GM12891 (cell line): ENCODE results near the gene NSUN2.

Experiments used
- DNase-seq: peaks from one replicate; pipeline ENCODE4 v3.0.0; 2011; ENCODE audit warnings: low spot score; ENCODE audit not compliant: insufficient read length
- FAIRE-seq: peaks from 2 replicates; lab custom pipeline; 2011; peaks lifted over from hg19 to GRCh38; lab: Jason Lieb, UNC
- PAX5 ChIP-seq: IDR thresholded peaks from 2 replicates; pipeline ENCODE4 v1.6.1; 2011; ENCODE audit warnings: low read length, moderate library complexity, mild to moderate bottlenecking; ENCODE audit not compliant: insufficient read depth, severe bottlenecking
- POLR2A ChIP-seq: IDR thresholded peaks from 2 replicates; pipeline ENCODE4 v1.6.1; 2011; ENCODE audit warnings: low read depth, low read length, control low read depth
- POLR2AphosphoS5 ChIP-seq: IDR thresholded peaks from 2 replicates; pipeline ENCODE4 v1.6.1; 2011; ENCODE audit warnings: low read depth, low read length, control low read depth
- POU2F2 ChIP-seq: IDR thresholded peaks from 2 replicates; pipeline ENCODE4 v1.6.1; 2011; ENCODE audit warnings: low read depth, mild to moderate bottlenecking, control low read depth, low read length, moderate library complexity
- SPI1 ChIP-seq: IDR thresholded peaks from 2 replicates; pipeline ENCODE4 v1.6.1; 2011; ENCODE audit warnings: low read depth, low read length, control low read depth
- TAF1 ChIP-seq: IDR thresholded peaks from 2 replicates; pipeline ENCODE4 v1.6.1; 2011; ENCODE audit warnings: low read depth, low read length, control low read depth

Gene NSUN2

DNA sequence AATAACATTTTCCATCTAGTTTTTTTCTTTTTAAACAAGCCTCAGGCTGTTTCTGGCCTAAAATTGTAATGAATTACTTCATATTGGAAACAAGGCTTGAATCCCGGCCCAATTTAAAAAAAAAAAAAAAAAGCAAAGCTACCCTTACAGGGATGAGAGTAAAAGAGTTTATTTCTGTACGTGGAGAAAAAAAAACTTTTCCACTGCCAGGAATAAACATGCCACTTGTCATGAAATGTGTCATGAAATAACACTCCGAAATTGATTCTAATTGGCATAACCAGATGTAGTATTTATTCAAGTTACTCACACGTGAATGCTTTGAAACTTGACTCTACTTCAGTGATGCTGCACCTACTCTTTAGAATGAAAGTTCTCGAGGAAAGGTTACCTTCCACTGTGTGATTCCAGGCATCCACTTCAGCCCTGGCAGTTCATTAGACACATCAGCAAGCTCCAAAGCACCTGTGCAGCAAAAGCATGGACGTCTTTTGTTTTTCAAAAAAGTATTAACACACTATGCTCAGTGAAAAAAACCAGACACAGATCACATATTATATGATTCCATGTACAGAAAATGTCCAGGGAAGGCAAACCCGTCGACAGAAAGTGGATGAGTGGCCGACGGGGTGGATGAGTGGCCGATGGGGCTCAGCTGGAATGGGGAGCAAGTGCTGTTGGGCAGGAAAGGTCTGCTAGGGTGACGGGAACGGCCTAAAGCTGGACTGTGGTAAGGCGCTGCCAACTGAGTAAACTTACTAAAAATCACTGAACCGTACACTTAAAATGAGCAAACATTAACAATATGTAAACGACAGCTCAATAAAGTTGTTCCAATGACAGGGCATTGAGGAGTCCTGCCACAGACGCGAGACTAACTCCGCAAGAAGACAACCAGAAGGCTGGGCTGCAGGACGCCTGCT lies 21.2 kb downstream of the NSUN2 start:
- FAIRE-seq (no peak), DNase-seq (no peak)
- TF ChIP-seq SPI1 = no peak
- TF ChIP-seq TAF1 = no peak

DNA sequence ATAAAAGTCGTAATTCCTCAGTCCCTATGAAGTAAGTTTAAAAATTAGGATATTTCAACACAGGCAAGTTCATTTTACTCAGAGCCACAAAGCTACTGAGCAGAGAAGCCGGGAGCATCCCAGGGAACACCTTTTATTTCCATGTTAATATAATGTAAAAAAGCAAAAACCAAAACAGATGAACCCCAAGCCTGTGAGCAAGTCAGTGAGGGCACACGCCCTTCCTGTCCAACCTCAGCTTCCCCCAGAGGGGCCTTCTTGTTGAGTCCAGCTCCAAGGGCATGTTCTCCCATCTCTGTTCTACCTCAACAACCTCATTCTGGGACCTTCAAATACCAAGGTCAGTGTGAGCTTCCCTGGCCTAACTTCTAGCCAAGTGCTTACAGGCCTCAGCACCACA lies 24.8 kb downstream of the NSUN2 start:
- TF ChIP-seq POLR2A (no peak), POLR2AphosphoS5 (no peak), SPI1 (no peak), TAF1 (no peak), PAX5 (no peak), POU2F2 (no peak)
- no peak for FAIRE-seq
- no peak for DNase-seq

DNA sequence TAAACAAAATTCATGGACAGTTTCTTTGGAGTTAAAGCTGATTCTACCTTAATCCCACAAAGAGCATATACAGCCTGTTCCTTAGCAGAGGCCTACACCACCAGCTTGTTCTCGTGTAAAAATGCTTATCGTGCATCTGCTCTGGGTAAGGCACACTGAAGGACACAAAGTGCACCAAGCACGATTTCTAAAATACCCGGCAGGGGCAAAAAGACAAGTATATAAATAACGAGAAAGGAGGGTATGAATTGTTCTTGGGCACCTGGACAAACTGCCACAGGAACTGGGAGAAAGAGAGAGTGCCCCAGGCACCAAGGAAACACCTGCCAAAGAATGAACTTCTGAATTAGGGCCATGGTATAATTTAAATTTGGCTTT lies 25.3 kb downstream of the NSUN2 start:
- TF ChIP-seq SPI1 = no peak
- no peak for TF ChIP-seq TAF1
- no peak for TF ChIP-seq PAX5
- TF ChIP-seq POU2F2 = no peak
- no peak for TF ChIP-seq POLR2AphosphoS5
- TF ChIP-seq POLR2A = no peak
- FAIRE-seq (no peak), DNase-seq (no peak)

DNA sequence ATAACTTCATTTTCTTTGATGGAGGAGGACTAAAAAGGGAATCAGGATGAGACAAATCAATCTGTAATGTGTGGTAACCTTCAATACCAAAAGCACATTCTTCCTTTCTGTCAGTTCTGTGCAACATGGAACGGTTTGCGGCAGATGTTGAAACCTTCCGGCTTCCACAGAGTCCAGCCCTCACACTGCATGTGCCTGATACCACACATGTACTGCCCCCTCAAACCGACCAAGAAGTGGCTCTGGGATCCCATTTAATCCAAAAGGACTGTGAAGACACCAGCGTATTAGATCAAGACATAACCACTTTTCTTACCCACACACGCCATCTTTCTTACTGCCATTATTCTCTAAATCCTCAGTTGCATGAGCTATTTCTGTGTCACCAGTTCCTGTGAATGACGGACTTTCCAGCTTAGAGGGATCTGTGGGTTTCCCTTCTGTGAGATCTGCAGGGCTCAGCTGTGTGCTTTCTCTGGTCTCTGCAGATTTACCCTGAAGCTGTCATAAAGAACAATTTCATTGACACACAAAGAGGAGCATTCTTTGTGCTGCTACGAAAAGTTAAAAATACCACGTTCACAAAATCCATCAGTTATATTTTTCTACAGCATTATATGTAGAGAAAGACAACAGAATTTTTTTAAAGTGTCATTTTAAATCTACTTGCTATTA lies 25.8 kb downstream of the NSUN2 start:
- no peak for TF ChIP-seq POU2F2
- no peak for TF ChIP-seq SPI1
- TF ChIP-seq POLR2A = no peak
- no peak for TF ChIP-seq TAF1
- no peak for TF ChIP-seq PAX5
- no peak for TF ChIP-seq POLR2AphosphoS5
- FAIRE-seq (no peak), DNase-seq (no peak)

DNA sequence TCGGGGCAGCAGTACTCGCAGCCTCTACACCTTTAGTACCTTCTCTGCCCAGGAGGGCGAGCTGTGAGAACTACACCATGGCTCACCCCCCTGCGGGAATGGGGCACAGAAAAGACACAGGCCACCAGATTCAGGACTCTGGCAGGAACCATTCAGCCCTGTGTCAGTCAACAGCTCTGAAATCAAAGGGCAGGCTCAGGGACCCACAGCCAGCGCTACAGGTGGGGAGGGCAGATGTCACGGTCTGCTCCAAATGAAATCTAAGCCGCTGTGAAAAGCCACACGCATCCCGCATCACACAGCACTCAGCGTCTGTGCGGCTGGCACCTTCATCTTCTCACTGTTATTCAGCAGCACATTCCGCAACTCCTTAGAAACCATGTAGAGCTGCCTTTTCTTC lies 27.9 kb downstream of the NSUN2 start:
- FAIRE-seq (no peak), DNase-seq (no peak)
- TF ChIP-seq TAF1 (no peak), POLR2AphosphoS5 (no peak), POLR2A (no peak), SPI1 (no peak), POU2F2 (no peak), PAX5 (no peak)

- FAIRE-seq = no peak
- no peak for DNase-seq
- no peak for TF ChIP-seq PAX5
- no peak for TF ChIP-seq TAF1
- TF ChIP-seq POLR2A = no peak
- no peak for TF ChIP-seq POU2F2
- TF ChIP-seq POLR2AphosphoS5 = no peak
- TF ChIP-seq SPI1 = no peak
Observed at GRCh38 chr5:6604341-6604740, 28.5 kb downstream of the NSUN2 start.

DNA sequence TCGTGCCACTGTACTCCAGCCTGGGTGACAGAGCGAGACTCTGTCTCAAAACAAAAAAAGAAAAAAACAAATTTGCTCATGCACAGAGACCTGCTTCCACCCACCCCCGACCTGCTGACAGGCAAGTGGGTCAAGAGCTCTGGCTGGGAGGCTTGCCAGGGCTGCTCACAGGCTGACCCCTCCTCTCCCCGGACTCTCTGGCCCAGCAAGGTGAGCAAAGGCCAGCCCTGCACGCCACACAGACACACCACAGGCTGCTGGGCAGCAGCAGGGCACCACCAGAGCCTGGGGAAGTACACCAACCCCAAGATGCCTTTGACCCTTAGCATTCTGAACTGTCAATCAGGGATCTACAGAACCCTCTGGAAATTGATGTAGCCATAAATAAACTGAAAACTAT lies 29.2 kb downstream of the NSUN2 start:
- TF ChIP-seq TAF1 = no peak
- TF ChIP-seq POU2F2 = no peak
- TF ChIP-seq SPI1 = no peak
- no peak for TF ChIP-seq POLR2A
- no peak for TF ChIP-seq POLR2AphosphoS5
- no peak for TF ChIP-seq PAX5
- FAIRE-seq (no peak), DNase-seq (no peak)

DNA sequence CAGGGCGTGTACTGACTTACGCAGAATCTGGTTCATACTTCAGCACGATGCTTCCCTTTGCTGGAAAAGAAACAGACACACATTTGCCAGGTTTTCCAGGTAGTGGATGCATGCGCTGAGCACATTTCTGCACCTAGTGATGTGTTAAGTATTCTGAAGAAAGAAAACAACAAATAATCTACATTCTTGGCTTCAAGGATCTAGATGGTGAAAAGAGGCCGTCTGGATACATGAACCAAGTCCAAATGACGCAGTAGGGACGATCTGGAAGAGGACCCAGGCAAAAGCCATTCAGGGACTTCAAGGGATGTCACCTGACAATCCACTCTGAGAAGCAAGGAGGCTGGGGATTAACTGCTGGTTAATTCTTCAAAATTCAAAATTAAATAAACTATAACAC lies 30.4 kb downstream of the NSUN2 start:
- DNase-seq (no peak), FAIRE-seq (no peak)
- TF ChIP-seq PAX5 = no peak
- TF ChIP-seq TAF1 = no peak

- no peak for FAIRE-seq
- no peak for TF ChIP-seq POLR2AphosphoS5
- TF ChIP-seq POU2F2 = no peak
- no peak for TF ChIP-seq TAF1
- no peak; the same call in 1 of the 2 replicates for TF ChIP-seq POLR2A
- TF ChIP-seq SPI1 = no peak
- TF ChIP-seq PAX5 = no peak
- no peak for DNase-seq
Observed at GRCh38 chr5:6601816-6602215, 31.0 kb downstream of the NSUN2 start.

- FAIRE-seq (no peak), DNase-seq (no peak)
- TF ChIP-seq PAX5 (no peak), TAF1 (no peak), POU2F2 (no peak), POLR2A (no peak), SPI1 (no peak), POLR2AphosphoS5 (no peak)
Observed at GRCh38 chr5:6601271-6601670, 31.6 kb downstream of the NSUN2 start.
